Activated CD8-positive, alpha-beta T cell treated with anti-CD3 and anti-CD28 coated beads for 36 hours (primary cell): ENCODE results near the gene PTDSS2. TPM values are rescaled to one million over a fixed set of nuclear protein-coding genes. Genes with fewer than 3 reads are reported as not detected.

Experiments
- ATAC-seq: fragments of 200-7000 bp; cut with Tn5 transposase; one replicate; pipeline ENCODE4 v1.10.0; 2021; ENCODE audit warnings: mild to moderate bottlenecking, moderate library complexity
- CTCF ChIA-PET: fragments of 350-600 bp; sonication (Branson Sonifier 250); formaldehyde crosslinking; loops from one replicate; lab custom pipeline; 2021; ENCODE audit warnings: antibody characterized with exemption; lab: Charles Lee
- POLR2A ChIA-PET: fragments of 350-600 bp; sonication (Branson Sonifier 250); formaldehyde crosslinking; loops from one replicate; lab custom pipeline; 2021; ENCODE audit warnings: antibody characterized with exemption; lab: Charles Lee
- DNase-seq: peaks from one replicate; pipeline ENCODE4 v3.0.0-alpha.2; 2020
- H3K27ac Mint-ChIP-seq: one replicate; pipeline ENCODE4 v1.8.0; 2021; ENCODE audit warnings: mild to moderate bottlenecking, mixed read lengths
- H3K27me3 Mint-ChIP-seq: one replicate; pipeline ENCODE4 v1.8.0; 2021; ENCODE audit warnings: mixed read lengths
- H3K36me3 Mint-ChIP-seq: one replicate; pipeline ENCODE4 v1.8.0; 2021; ENCODE audit warnings: low read depth, mixed read lengths
- H3K4me1 Mint-ChIP-seq: one replicate; pipeline ENCODE4 v1.8.0; 2021; ENCODE audit warnings: low read depth, mixed read lengths
- H3K4me3 Mint-ChIP-seq: one replicate; pipeline ENCODE4 v1.8.0; 2021; ENCODE audit warnings: mild to moderate bottlenecking, moderate library complexity, mixed read lengths
- H3K9me3 Mint-ChIP-seq: one replicate; pipeline ENCODE4 v1.8.0; 2021; ENCODE audit warnings: mixed read lengths
- CTCF ChIP-seq: fragments of 200-600 bp; IDR thresholded peaks from one replicate; pipeline ENCODE4 v1.8.0; 2022; ENCODE audit warnings: antibody characterized with exemption, mild to moderate bottlenecking
- intact Hi-C: fragments of 100-400 bp; cut with micrococcal nuclease; formaldehyde crosslinking; loops from one replicate; pipeline ENCODE4 v1.10.0; 2022
- total RNA-seq, 2 experiments: library from RNA; stranded (reverse); gene quantifications; one replicate each; pipeline ENCODE4 v1.2.3, GENCODE V29; 2021

Gene PTDSS2
- total RNA-seq, 2 experiments from 2014 or later = 17.4 to 18.0 TPM

DNA sequence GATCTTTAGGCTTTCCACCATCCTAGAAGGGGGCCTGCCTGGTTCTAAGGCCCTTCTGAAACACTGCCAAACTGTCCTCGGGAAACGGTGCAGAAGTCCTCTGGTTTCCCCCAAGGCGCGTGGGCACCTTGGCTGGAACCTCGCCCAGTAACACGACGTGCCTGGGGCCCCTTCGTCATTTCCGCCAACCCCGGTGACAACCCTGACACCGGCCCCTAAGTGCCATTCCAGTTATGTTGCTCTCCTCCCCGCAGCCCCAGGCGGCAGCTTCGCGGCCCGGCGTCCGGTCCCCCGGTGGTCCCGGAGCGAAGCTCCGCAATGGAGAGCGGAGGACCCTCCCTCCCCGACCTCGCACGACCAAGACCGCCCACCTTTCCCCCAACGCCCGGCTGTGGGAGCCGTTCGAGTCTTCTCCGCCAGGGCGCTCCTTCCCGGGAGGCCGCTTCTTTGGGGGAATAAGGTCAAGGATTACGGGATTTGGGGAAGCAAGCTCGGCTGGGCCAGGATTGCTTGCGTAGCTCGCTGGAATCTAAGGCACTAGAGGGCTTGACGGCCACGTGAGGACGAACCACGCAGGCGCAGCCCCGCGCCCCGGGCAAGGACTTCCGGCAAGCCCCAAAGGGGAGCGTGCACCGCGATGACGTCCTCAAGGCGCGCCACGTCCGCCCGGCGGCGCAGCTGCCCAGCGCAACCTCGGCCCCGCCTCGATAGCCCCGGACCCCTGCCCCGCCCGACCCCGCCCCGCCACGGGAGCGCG, 56.3 kb downstream of the PTDSS2 start:
- peaks cover 24% of the 10 kb centered on the region for H3K4me1 Mint-ChIP-seq
- TF ChIP-seq CTCF = no peak
- ChIA-PET POLR2A (interaction anchor here (0.7 to 3.5 kb wide), 18 partner anchors 9 to 241 kb away, joined by 3 to 22 read pairs (median 3); partner anchors contain the start of genes PTDSS2, SIGIRR and TALDO1), CTCF (interaction anchor here (0.7 to 6.6 kb wide), 7 partner anchors 13 to 221 kb away, joined by 3 to 51 read pairs (median 4); no protein-coding TSS in a partner anchor)
- H3K36me3 Mint-ChIP-seq = peaks cover 24% of the 10 kb centered on the region
- no peaks in the 10 kb centered on the region for H3K27me3 Mint-ChIP-seq
- peak overlapping the region; percentile 99 for H3K27ac Mint-ChIP-seq
- no peaks in the 10 kb centered on the region for H3K9me3 Mint-ChIP-seq
- ATAC-seq = peak; percentile 80
- peak; percentile 97 for DNase-seq
- peak overlapping the region; percentile 94 for H3K4me3 Mint-ChIP-seq
- intact Hi-C loops = no loop called here

GRCh38 chr11:506995-507726, 57.1 kb downstream of the PTDSS2 start, which contains the start of gene RNH1:
Gene RNH1, minus strand, starts transcription at chr11:507242. Its CDS starts 5,080 bp downstream, at chr11:502162.
- Mint-ChIP-seq H3K9me3 (no peaks in the 10 kb centered on the region), H3K4me3 (peak within 1 kb of the TSS; percentile 94), H3K36me3 (peaks cover 24% of the 10 kb centered on the region), H3K4me1 (peaks cover 22% of the 10 kb centered on the region), H3K27ac (peak within 1 kb of the TSS; percentile 99), H3K27me3 (no peaks in the 10 kb centered on the region)
- intact Hi-C loops = no loop called here
- ChIA-PET POLR2A (interaction anchor here (0.7 to 3.5 kb wide), 16 partner anchors 8 to 240 kb away, joined by 3 to 22 read pairs (median 3); partner anchors contain the start of genes PTDSS2, SIGIRR and TALDO1), CTCF (interaction anchor here (0.7 to 6.6 kb wide), 6 partner anchors 12 to 220 kb away, joined by 3 to 51 read pairs (median 4); no protein-coding TSS in a partner anchor)
- DNase-seq (peak; percentile 99), ATAC-seq (peak; percentile 90)
- TF ChIP-seq CTCF = no peak

DNA sequence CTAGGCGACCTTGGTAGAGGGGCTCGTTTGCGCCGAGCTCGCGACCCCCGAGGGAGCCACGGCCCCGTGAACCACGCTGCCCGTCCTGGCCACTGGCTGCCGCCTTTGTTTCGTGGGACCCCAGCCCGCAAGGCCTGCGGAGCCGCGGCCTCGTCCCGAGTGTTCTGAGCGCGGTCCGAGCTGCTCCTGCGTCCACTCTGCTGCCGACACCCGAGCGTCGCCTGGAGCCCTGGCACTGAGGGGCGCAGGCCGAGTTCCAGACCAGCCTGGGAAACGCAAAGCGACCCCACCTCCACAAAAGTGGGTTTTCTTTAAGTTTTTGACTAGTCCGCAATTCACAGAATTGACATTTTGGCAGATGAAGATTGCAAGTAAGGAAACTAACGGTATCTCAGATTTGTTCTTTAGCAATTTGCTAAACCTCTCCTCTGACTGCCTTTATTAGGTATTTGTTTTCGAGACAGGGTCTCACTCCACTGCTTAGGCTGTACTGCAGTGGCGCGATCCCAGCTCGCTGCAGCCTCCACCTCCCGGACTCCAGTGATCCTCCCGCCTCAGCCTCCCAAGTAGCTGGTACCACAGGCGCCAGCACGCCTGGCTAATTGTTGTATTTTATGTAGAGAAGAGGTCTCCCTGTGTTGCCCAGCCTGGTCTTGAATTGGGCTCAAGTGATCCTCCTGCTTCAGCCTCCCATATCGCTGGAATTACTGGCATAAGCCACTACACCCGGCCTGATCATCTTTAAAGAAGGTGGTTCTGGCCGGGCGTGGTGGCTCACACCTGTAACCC, 57.8 kb downstream of the PTDSS2 start:
- intact Hi-C loops = no loop called here
- H3K36me3 Mint-ChIP-seq = peaks cover 28% of the 10 kb centered on the region
- DNase-seq = no peak
- peak overlapping the region; percentile 57 for H3K27ac Mint-ChIP-seq
- no peak for ATAC-seq
- H3K4me3 Mint-ChIP-seq = peak overlapping the region; percentile 94
- TF ChIP-seq CTCF = no peak
- ChIA-PET CTCF (interaction anchor here (6.6 kb wide), 1 partner anchor 12 kb away, joined by 51 read pairs; no protein-coding TSS in a partner anchor), POLR2A (interaction anchor here (1.0 to 3.5 kb wide), 3 partner anchors 8 to 61 kb away, joined by 5 to 22 read pairs (median 6); partner anchors contain the start of gene PTDSS2)
- H3K9me3 Mint-ChIP-seq = no peaks in the 10 kb centered on the region
- peaks cover 19% of the 10 kb centered on the region for H3K4me1 Mint-ChIP-seq
- no peaks in the 10 kb centered on the region for H3K27me3 Mint-ChIP-seq

- intact Hi-C loops = no loop called here
- H3K9me3 Mint-ChIP-seq = no peaks in the 10 kb centered on the region
- ChIA-PET POLR2A (interaction anchor here (0.6 to 1.2 kb wide), 4 partner anchors 62 to 241 kb away, joined by 3 to 5 read pairs (median 3); no protein-coding TSS in a partner anchor), CTCF (interaction anchor here (6.6 kb wide), 1 partner anchor 10 kb away, joined by 51 read pairs; no protein-coding TSS in a partner anchor)
- H3K36me3 Mint-ChIP-seq = peaks cover 34% of the 10 kb centered on the region
- no peaks in the 10 kb centered on the region for H3K27me3 Mint-ChIP-seq
- no peak for TF ChIP-seq CTCF
- no peak overlapping the region for H3K27ac Mint-ChIP-seq
- peaks cover 15% of the 10 kb centered on the region for H3K4me1 Mint-ChIP-seq
- ATAC-seq (no peak), DNase-seq (no peak)
- H3K4me3 Mint-ChIP-seq = no peak overlapping the region
Observed at GRCh38 chr11:508956-509355, 58.9 kb downstream of the PTDSS2 start.
